Inflammatory macrophage (primary cell): ENCODE data around the gene CDC42EP4.

Experiments used
- DNase-seq, 2 donors: peaks; one replicate each; pipeline ENCODE4 v3.0.0-alpha.2; 2020 to 2022

Gene CDC42EP4

GRCh38 chr17:73247726-73248125 is 64.1 kb downstream of the CDC42EP4 start:
- no peak for DNase-seq

- DNase-seq = no peak
Measured at GRCh38 chr17:73240561-73240960, 71.2 kb downstream of the CDC42EP4 start.

GRCh38 chr17:73237714-73238113 is 74.1 kb downstream of the CDC42EP4 start:
- no peak for DNase-seq

GRCh38 chr17:73234736-73235135 is 77.1 kb downstream of the CDC42EP4 start:
- no peak for DNase-seq
